Measurements from ENCODE around the gene CADM2. TPM values are rescaled to one million over a fixed set of nuclear protein-coding genes. Genes with fewer than 3 reads are reported as not detected.

Gene CADM2
- total RNA-seq, 1 experiment from 2014 or later = 1.3 TPM

DNA sequence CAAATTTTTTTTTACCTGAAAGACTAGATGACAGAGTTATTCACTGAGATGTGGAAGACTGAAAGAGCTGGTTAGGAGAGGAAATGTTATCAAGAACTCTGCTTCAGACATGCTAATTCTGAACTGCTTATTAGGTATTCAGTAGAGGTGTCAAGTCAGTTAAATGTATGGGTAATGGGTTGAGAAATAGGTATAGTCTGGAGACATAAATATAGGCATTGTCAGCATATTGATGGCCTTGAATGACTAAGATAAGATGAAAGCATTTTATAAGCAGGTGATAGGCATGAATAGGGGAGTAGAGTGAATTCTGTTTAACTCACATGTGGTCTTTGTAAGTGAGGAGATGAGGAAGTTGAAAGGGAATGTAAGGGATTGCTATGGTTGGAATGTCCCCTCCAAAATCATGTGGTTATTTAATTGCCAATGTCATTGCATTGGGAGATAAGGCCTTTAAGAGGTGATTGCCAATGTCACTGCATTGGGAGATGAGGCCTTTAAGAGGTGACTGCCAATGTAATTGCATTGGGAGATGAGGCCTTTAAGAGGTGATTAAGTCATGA is 904.2 kb downstream of the CADM2 start:
- intact Hi-C loops (cut with micrococcal nuclease; ENCODE audit: unreplicated experiment) = no loop called here
- Mint-ChIP-seq H3K4me1 (ENCODE audit: low read depth, unreplicated experiment) (no peaks in the 10 kb centered on the region), H3K9me3 (ENCODE audit: low read depth, unreplicated experiment) (no peaks in the 10 kb centered on the region), H3K36me3 (ENCODE audit: insufficient read depth, unreplicated experiment) (no peaks in the 10 kb centered on the region), H3K4me3 (ENCODE audit: low read depth, unreplicated experiment) (no peak overlapping the region), H3K27ac (ENCODE audit: unreplicated experiment) (no peak overlapping the region), H3K27me3 (ENCODE audit: unreplicated experiment) (no peaks in the 10 kb centered on the region)
- CTCF ChIA-PET = no interaction called here
- no peak for DNase-seq
- BruUV-seq (replicated peaks) = no TSS peak
- TF ChIP-seq, protein P1, sequence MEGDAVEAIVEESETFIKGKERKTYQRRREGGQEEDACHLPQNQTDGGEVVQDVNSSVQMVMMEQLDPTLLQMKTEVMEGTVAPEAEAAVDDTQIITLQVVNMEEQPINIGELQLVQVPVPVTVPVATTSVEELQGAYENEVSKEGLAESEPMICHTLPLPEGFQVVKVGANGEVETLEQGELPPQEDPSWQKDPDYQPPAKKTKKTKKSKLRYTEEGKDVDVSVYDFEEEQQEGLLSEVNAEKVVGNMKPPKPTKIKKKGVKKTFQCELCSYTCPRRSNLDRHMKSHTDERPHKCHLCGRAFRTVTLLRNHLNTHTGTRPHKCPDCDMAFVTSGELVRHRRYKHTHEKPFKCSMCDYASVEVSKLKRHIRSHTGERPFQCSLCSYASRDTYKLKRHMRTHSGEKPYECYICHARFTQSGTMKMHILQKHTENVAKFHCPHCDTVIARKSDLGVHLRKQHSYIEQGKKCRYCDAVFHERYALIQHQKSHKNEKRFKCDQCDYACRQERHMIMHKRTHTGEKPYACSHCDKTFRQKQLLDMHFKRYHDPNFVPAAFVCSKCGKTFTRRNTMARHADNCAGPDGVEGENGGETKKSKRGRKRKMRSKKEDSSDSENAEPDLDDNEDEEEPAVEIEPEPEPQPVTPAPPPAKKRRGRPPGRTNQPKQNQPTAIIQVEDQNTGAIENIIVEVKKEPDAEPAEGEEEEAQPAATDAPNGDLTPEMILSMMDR (IDR thresholded peaks at IDR 0.05; ENCODE audit: unreplicated experiment) = no peak

DNA sequence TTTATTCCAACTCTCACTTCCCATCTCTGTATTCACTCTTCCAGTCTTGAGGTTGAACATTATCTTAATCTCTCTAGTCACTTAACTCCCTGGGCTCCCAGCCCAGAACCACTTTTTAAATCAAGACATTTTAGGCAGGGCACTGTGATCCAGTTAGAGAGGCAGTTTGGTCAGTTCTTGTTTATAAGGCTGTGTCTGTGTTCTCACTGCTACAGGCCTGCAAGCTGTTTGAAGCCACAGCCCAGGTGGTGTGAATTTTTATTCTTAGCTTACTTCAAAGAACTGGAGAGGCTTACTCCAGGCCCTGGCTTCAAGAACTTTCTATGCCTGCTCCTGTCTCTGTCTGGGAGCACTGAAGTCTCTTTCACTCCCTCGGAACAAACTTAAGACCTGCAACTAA is 906.1 kb downstream of the CADM2 start:
- CTCF ChIA-PET = no interaction called here
- TF ChIP-seq, protein P1 (IDR thresholded peaks at IDR 0.05; ENCODE audit: unreplicated experiment) = no peak
- DNase-seq = no peak
- Mint-ChIP-seq H3K36me3 (ENCODE audit: insufficient read depth, unreplicated experiment) (no peaks in the 10 kb centered on the region), H3K27ac (ENCODE audit: unreplicated experiment) (no peak overlapping the region), H3K4me1 (ENCODE audit: low read depth, unreplicated experiment) (no peaks in the 10 kb centered on the region), H3K4me3 (ENCODE audit: low read depth, unreplicated experiment) (no peak overlapping the region), H3K9me3 (ENCODE audit: low read depth, unreplicated experiment) (no peaks in the 10 kb centered on the region), H3K27me3 (ENCODE audit: unreplicated experiment) (no peaks in the 10 kb centered on the region)
- intact Hi-C loops (cut with micrococcal nuclease; ENCODE audit: unreplicated experiment) = no loop called here
- BruUV-seq (replicated peaks) = no TSS peak

DNA sequence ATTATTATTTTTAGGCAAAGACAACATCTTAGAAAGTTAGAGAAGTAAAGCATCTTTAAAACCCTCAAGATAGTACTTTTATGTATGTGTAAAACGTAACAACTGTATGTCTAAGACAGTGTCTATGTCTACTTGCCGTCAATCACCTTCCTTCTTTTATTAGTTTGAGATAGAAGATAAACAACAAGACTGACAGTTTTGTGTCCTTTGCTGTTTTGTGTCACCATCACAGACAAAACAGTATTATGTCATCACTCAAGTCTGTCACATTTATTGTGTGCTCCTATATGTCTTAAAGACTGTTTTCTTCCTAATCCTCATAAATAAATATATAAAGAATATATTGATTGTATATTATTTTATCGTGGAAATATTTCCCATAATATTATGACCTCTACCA is 908.3 kb downstream of the CADM2 start:
- Mint-ChIP-seq H3K9me3 (ENCODE audit: low read depth, unreplicated experiment) (peaks cover 2% of the 10 kb centered on the region), H3K27ac (ENCODE audit: unreplicated experiment) (no peak overlapping the region), H3K4me1 (ENCODE audit: low read depth, unreplicated experiment) (no peaks in the 10 kb centered on the region), H3K27me3 (ENCODE audit: unreplicated experiment) (no peaks in the 10 kb centered on the region), H3K4me3 (ENCODE audit: low read depth, unreplicated experiment) (no peak overlapping the region), H3K36me3 (ENCODE audit: insufficient read depth, unreplicated experiment) (no peaks in the 10 kb centered on the region)
- CTCF ChIA-PET = no interaction called here
- intact Hi-C loops (cut with micrococcal nuclease; ENCODE audit: unreplicated experiment) = no loop called here
- BruUV-seq (replicated peaks) = no TSS peak
- DNase-seq = no peak
- TF ChIP-seq, protein P1 (IDR thresholded peaks at IDR 0.05; ENCODE audit: unreplicated experiment) = no peak

DNA sequence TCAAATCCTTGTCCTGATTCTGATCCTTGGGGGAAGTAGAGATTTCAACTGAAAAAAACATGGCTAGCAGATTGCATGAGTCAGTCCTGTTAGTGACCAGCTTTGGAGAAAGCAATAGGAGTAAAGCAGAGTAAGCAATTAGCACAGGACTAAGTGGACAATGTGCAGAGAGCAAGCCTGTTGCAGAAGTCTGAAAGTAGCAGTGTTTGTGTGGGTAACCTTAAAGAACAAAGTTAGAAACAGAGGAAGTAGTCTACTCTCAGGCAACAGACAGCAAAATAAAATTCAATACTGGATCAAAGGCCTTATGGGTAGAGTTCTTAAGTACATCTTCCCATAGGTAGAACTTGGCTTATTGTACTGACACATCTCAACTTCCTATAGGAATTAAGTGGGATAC is 916.8 kb downstream of the CADM2 start:
- Mint-ChIP-seq H3K9me3 (ENCODE audit: low read depth, unreplicated experiment) (no peaks in the 10 kb centered on the region), H3K27me3 (ENCODE audit: unreplicated experiment) (no peaks in the 10 kb centered on the region), H3K4me1 (ENCODE audit: low read depth, unreplicated experiment) (no peaks in the 10 kb centered on the region), H3K4me3 (ENCODE audit: low read depth, unreplicated experiment) (no peak overlapping the region), H3K27ac (ENCODE audit: unreplicated experiment) (no peak overlapping the region), H3K36me3 (ENCODE audit: insufficient read depth, unreplicated experiment) (no peaks in the 10 kb centered on the region)
- DNase-seq = no peak
- intact Hi-C loops (cut with micrococcal nuclease; ENCODE audit: unreplicated experiment) = no loop called here
- TF ChIP-seq, protein P1 (IDR thresholded peaks at IDR 0.05; ENCODE audit: unreplicated experiment) = no peak
- CTCF ChIA-PET = no interaction called here
- no TSS peak for BruUV-seq (replicated peaks)

Data from Calu3 (cell line).